Loucy (cell line): ENCODE data around the gene TOMM70.
"Not testable (repeated sequence)": the region's sequence is repeated elsewhere in the genome, so short reads cannot be mapped to it uniquely, and the experiment has no call there.

Source experiments
- H2AFZ ChIP-seq: fragments of 200-600 bp; sonication (generic); 2 replicates; pipeline ENCODE4 v1.6.0; 2016; ENCODE audit warnings: antibody characterized with exemption, mild to moderate bottlenecking, low read length, moderate library complexity
- H3F3A ChIP-seq: fragments of 200-600 bp; 2 replicates; pipeline ENCODE4 v1.6.0; 2016; ENCODE audit warnings: antibody characterized with exemption, low read depth, mild to moderate bottlenecking
- H3K27me3 ChIP-seq: fragments of 200-600 bp; sonication (generic); 2 replicates; pipeline ENCODE4 v1.6.1; 2014; ENCODE audit warnings: low read length, mild to moderate bottlenecking; ENCODE audit not compliant: insufficient read depth, poor library complexity, severe bottlenecking
- H3K36me3 ChIP-seq: fragments of 200-600 bp; sonication (generic); 2 replicates; pipeline ENCODE4 v1.6.1; 2016; ENCODE audit warnings: low read length; ENCODE audit not compliant: insufficient read depth
- H3K4me1 ChIP-seq: fragments of 200-600 bp; sonication (generic); 2 replicates; pipeline ENCODE4 v1.5.1; 2014; ENCODE audit warnings: low read length, mild to moderate bottlenecking; ENCODE audit not compliant: insufficient read depth, poor library complexity, severe bottlenecking
- H3K4me2 ChIP-seq: fragments of 200-600 bp; sonication (generic); 2 replicates; pipeline ENCODE4 v1.6.0; 2014; ENCODE audit warnings: antibody characterized with exemption, low read length, low read depth, mild to moderate bottlenecking; ENCODE audit not compliant: poor library complexity, severe bottlenecking
- H3K4me3 ChIP-seq: fragments of 200-600 bp; sonication (generic); 2 replicates; pipeline ENCODE4 v1.5.1; 2014; ENCODE audit warnings: low read length, mild to moderate bottlenecking, mixed read lengths; ENCODE audit not compliant: poor library complexity, severe bottlenecking
- H3K79me2 ChIP-seq: fragments of 200-600 bp; sonication (generic); 2 replicates; pipeline ENCODE4 v1.6.1; 2014; ENCODE audit warnings: low read length; ENCODE audit not compliant: insufficient read depth
- H3K9ac ChIP-seq: fragments of 200-600 bp; sonication (generic); 2 replicates; pipeline ENCODE4 v1.6.0; 2014; ENCODE audit warnings: mild to moderate bottlenecking, low read depth, low read length, moderate library complexity; ENCODE audit not compliant: poor library complexity, severe bottlenecking
- H3K9me2 ChIP-seq: fragments of 200-600 bp; sonication (generic); replicated peaks from 2 replicates; pipeline ENCODE4 v1.6.1; 2016; ENCODE audit warnings: low read depth, low read length, mixed read lengths
- H3K9me3 ChIP-seq: fragments of 200-600 bp; sonication (generic); 2 replicates; pipeline ENCODE4 v1.6.1; 2014; ENCODE audit warnings: mild to moderate bottlenecking, antibody characterized with exemption, low read length, low read depth; ENCODE audit not compliant: insufficient read depth
- H4K20me1 ChIP-seq: fragments of 200-600 bp; sonication (generic); 2 replicates; pipeline ENCODE4 v1.6.0; 2014; ENCODE audit warnings: antibody characterized with exemption, low read length, mild to moderate bottlenecking; ENCODE audit not compliant: insufficient read depth, poor library complexity, severe bottlenecking
- CTCF ChIP-seq: fragments of 200-600 bp; sonication (generic); conservative IDR thresholded peaks from 2 replicates; pipeline ENCODE4 v1.5.1; 2014; ENCODE audit warnings: mild to moderate bottlenecking, antibody characterized with exemption, low read length
- EZH2phosphoT487 ChIP-seq: fragments of 200-600 bp; IDR thresholded peaks from 2 replicates; pipeline ENCODE4 v1.6.1; 2018; ENCODE audit warnings: antibody characterized with exemption, mild to moderate bottlenecking, moderate library complexity, borderline replicate concordance

The TOMM70 gene

GRCh38 chr3:100340527-100340926, 60.4 kb downstream of the TOMM70 start:
- Histone ChIP-seq H3K9me2 (no peaks in the 10 kb centered on the region), H3K9me3 (no peaks in the 10 kb centered on the region; the same call in 1 of the 2 replicates), H3F3A (no peaks in the 10 kb centered on the region), H3K4me1 (peaks cover 5% of the 10 kb centered on the region), H3K36me3 (no peaks in the 10 kb centered on the region; the same call in 1 of the 2 replicates), H3K4me2 (no peak overlapping the region), H4K20me1 (no peaks in the 10 kb centered on the region), H3K4me3 (no peak overlapping the region), H3K79me2 (0 out of 2 replicates have a peak, but pooled peaks cover 6% of the 10 kb centered on the region), H3K27me3 (no peaks in the 10 kb centered on the region), H2AFZ (no peak overlapping the region), H3K9ac (no peak overlapping the region)
- TF ChIP-seq CTCF (no peak), EZH2phosphoT487 (no peak)

GRCh38 chr3:100339786-100340185, 61.1 kb downstream of the TOMM70 start:
- Histone ChIP-seq H3K9me2 (no peaks in the 10 kb centered on the region), H3K4me1 (peaks cover 9% of the 10 kb centered on the region), H3K27me3 (no peaks in the 10 kb centered on the region), H3K4me2 (no peak overlapping the region), H3K4me3 (no peak overlapping the region), H3K36me3 (no peaks in the 10 kb centered on the region; the same call in 1 of the 2 replicates), H3F3A (no peaks in the 10 kb centered on the region), H3K79me2 (peaks cover 10% of the 10 kb centered on the region), H3K9ac (no peak overlapping the region), H2AFZ (no peak overlapping the region), H4K20me1 (no peaks in the 10 kb centered on the region), H3K9me3 (no peaks in the 10 kb centered on the region; the same call in 1 of the 2 replicates)
- no peak for TF ChIP-seq CTCF
- TF ChIP-seq EZH2phosphoT487: no peak

GRCh38 chr3:100338911-100339310, 62.0 kb downstream of the TOMM70 start:
- no peak for TF ChIP-seq EZH2phosphoT487
- no peak for TF ChIP-seq CTCF
- no peaks in the 10 kb centered on the region for H3K9me2 ChIP-seq
- no peak overlapping the region for H3K9ac ChIP-seq
- H3K79me2 ChIP-seq: peaks cover 10% of the 10 kb centered on the region
- no peak overlapping the region for H3K4me2 ChIP-seq
- peaks cover 14% of the 10 kb centered on the region for H3K4me1 ChIP-seq
- H3K36me3 ChIP-seq: no peaks in the 10 kb centered on the region; the same call in 1 of the 2 replicates
- no peaks in the 10 kb centered on the region for H3K27me3 ChIP-seq
- H2AFZ ChIP-seq: no peak overlapping the region
- H4K20me1 ChIP-seq: no peaks in the 10 kb centered on the region
- H3F3A ChIP-seq: no peaks in the 10 kb centered on the region
- no peaks in the 10 kb centered on the region; the same call in 1 of the 2 replicates for H3K9me3 ChIP-seq
- H3K4me3 ChIP-seq: no peak overlapping the region

GRCh38 chr3:100336229-100336628, 64.7 kb downstream of the TOMM70 start:
- not testable (repeated sequence) for H3K36me3 ChIP-seq, H3K27me3 ChIP-seq, H3F3A ChIP-seq, H2AFZ ChIP-seq, H3K9me3 ChIP-seq, H4K20me1 ChIP-seq, H3K4me3 ChIP-seq, H3K9me2 ChIP-seq, H3K9ac ChIP-seq
- peak overlapping the region; percentile 90 for H3K4me2 ChIP-seq
- H3K4me1 ChIP-seq: peaks cover 14% of the 10 kb centered on the region
- H3K79me2 ChIP-seq: peaks cover 10% of the 10 kb centered on the region
